CD4-positive, CD25-positive, alpha-beta regulatory T cell (primary cell): ENCODE data around the gene NINL. TPM values are rescaled to one million over a fixed set of nuclear protein-coding genes. Genes with fewer than 3 reads are reported as not detected.
A peak's percentile ranks its signal among the peaks of the same experiment; 100 is the strongest.
"Not testable (repeated sequence)": the region's sequence is repeated elsewhere in the genome, so short reads cannot be mapped to it uniquely, and the experiment has no call there.

Experiments
- ATAC-seq, 2 donors: fragments of 150-1000 bp; cut with Tn5 transposase; one replicate each; pipeline ENCODE4 v1.10.0; 2021; ENCODE audit warnings: low read depth in 2 of 2, moderate number of reproducible peaks in 2 of 2, moderate library complexity in 1 of 2
- DNase-seq, 3 donors: peaks; one replicate each; pipeline versions ENCODE4 v3.0.0 to v3.0.0-alpha.2; 2012 to 2022; ENCODE audit warnings: mixed read lengths in 1 of 3
- H3K27ac ChIP-seq: one replicate; pipeline ENCODE4 v1.7.0; 2013; ENCODE audit warnings: mild to moderate bottlenecking, low read length; ENCODE audit not compliant: insufficient read depth, poor library complexity, severe bottlenecking
- H3K27me3 ChIP-seq: one replicate; pipeline ENCODE4 v1.7.0; 2013; ENCODE audit warnings: low read length; ENCODE audit not compliant: control insufficient read depth, insufficient read depth
- H3K36me3 ChIP-seq: one replicate; pipeline ENCODE4 v1.7.0; 2013; ENCODE audit warnings: mild to moderate bottlenecking, low read length, moderate library complexity; ENCODE audit not compliant: control insufficient read depth, insufficient read depth
- H3K4me1 ChIP-seq: 2 replicates; pipeline ENCODE4 v1.7.0; 2013; ENCODE audit warnings: mild to moderate bottlenecking, low read length; ENCODE audit not compliant: insufficient read depth, control insufficient read depth, poor library complexity, severe bottlenecking
- H3K4me3 ChIP-seq: one replicate; pipeline ENCODE4 v1.7.0; 2013; ENCODE audit warnings: low read depth, mild to moderate bottlenecking, low read length, moderate library complexity
- H3K9me3 ChIP-seq, 2 experiments: 1 replicate in 1 of 2; 2 replicates in 1 of 2; pipeline ENCODE4 v1.7.0; 2013; ENCODE audit warnings: low read length in 2 of 2, mild to moderate bottlenecking in 1 of 2, moderate library complexity in 1 of 2; ENCODE audit not compliant: control insufficient read depth in 2 of 2
- H3K27ac Mint-ChIP-seq, 3 donors: one replicate each; pipeline ENCODE4 v1.8.0; 2020 to 2022; ENCODE audit warnings: mild to moderate bottlenecking in 3 of 3, mixed read lengths in 3 of 3, moderate library complexity in 2 of 3
- H3K27me3 Mint-ChIP-seq: one replicate; pipeline ENCODE4 v1.8.0; 2022; ENCODE audit warnings: mild to moderate bottlenecking, mixed read lengths
- H3K36me3 Mint-ChIP-seq: one replicate; pipeline ENCODE4 v1.8.0; 2020; ENCODE audit warnings: mixed read lengths
- H3K4me1 Mint-ChIP-seq, 4 donors: one replicate each; pipeline ENCODE4 v1.8.0; 2020 to 2022; ENCODE audit warnings: mixed read lengths in 4 of 4, mild to moderate bottlenecking in 1 of 4
- H3K4me3 Mint-ChIP-seq, 4 donors: one replicate each; pipeline ENCODE4 v1.8.0; 2020 to 2022; ENCODE audit warnings: mild to moderate bottlenecking in 4 of 4, mixed read lengths in 4 of 4, moderate library complexity in 3 of 4
- H3K9me3 Mint-ChIP-seq, 7 donors: one replicate each; pipeline ENCODE4 v1.8.0; 2020 to 2022; ENCODE audit warnings: mixed read lengths in 7 of 7, mild to moderate bottlenecking in 3 of 7, moderate library complexity in 2 of 7
- polyA plus RNA-seq, 4 donors: library from polyadenylated mRNA; unstranded; fragments of 300-500 nt; fragmentation: Illumina TruSeq; gene quantifications; one replicate each; pipeline ENCODE4 v1.2.3, GENCODE V29; 2021
- total RNA-seq: library from RNA; stranded (reverse); gene quantifications from one replicate; pipeline ENCODE4 v1.2.3, GENCODE V29; 2022

Gene NINL
- total RNA-seq (0.39 TPM), polyA plus RNA-seq (under 1 TPM in 1 of 4 donors, not detected in 3; 0.42 TPM)

DNA sequence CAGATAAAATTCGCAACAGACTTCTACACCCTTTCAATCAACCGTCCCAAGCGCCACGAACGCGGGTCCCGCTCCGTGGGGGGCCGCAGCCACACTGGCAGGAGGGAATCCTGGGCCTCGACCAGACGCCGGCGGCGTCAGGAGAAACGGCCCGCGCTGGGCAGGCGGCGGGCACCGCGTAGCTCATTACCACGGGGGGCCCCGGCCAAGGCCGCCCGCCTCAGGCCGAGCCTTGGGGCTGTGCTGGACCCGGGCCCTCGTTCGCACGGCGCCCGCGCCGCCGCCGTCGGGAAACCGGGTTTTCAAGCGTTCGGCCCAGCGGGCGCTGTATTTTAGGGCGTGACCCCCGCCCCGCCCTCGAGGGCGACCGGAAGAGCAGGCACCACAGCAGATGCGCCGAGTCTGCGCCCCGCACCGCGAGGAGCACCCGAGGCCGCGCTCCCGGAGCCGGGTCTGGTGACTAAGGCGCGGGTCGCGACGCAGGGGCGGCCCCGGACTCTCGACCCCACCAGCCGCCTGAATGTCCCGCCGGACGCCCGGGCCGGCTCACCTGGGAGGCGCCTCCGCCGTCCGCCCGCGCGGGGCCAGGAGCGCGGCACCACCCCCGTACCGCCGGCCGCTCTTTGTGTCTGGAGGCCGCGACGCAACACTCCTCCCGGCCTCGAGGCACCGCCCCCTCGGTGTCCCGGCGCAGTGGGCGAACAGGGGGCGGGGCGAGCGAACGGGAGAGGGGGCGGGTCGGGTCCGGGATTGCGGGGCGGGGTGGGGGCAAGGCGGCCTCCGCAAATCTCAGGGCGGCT lies at the start of gene NINL:
Gene NINL, minus strand, starts transcription at position 627 of the 800 bp plus-strand sequence. CDS start 58,944 bp downstream, outside the sequence.
- Mint-ChIP-seq H3K27me3 (peaks cover 25% of the 10 kb centered on the region), H3K4me1 (peaks cover 0 to 10% (median 3%) of the 10 kb centered on the region in 4 donors), H3K9me3 (no peaks in the 10 kb centered on the region), H3K4me3 (peak within 1 kb of the TSS; percentile 42 to 88 (median 78)), H3K27ac (peak within 1 kb of the TSS; percentile 24 to 69 (median 43)), H3K36me3 (no peaks in the 10 kb centered on the region)
- peak; percentile 59 to 75 for ATAC-seq
- Histone ChIP-seq H3K27ac (no peak within 1 kb of the TSS), H3K27me3 (no peaks in the 10 kb centered on the region), H3K4me1 (peaks cover 14% of the 10 kb centered on the region), H3K4me3 (peak within 1 kb of the TSS; percentile 37), H3K9me3 (no peaks in the 10 kb centered on the region), H3K36me3 (no peaks in the 10 kb centered on the region)
- DNase-seq: peak; percentile 9 to 73 (median 32)

DNA sequence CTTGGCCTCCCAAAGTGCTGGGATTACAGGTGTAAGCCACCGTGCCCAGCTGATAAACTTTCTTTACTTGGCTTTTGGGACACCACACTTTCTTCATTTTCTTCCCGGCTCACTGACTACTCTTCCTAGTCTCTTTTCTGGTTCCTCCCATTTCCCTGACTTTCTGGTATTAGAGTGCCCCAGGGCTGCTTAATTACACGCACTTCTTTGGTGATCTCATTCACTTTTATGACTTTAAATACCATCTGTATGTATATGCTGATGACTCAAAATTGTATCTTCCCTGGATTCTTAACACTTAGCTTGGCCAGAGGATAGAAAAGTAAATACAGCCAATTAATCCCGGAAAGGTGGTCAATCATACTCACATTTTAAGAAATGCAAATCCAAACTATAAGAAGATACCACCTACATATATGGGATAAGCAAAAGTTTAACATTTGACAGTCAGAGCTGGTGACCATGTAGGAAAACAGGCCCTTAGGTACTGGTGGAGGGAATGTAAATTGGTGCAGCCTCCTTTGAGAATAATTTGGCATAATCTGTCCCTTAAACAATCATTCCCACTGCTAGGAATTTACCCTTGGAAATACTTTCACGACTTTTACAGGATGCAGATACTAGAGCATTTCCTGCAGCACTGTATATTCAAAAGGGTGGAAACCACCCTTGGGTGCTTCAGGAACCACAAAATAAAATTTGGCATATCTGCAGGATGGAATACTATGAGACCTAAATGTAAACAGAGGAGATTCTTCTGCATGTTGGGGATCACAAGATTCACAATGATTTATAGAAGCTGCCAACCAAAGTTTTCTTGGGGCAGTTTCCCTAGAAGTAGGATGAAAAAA lies 47.8 kb upstream of the NINL start:
- Mint-ChIP-seq H3K36me3 (peaks cover 21% of the 10 kb centered on the region), H3K27me3 (no peaks in the 10 kb centered on the region), H3K4me1 (peaks cover 0 to 4% (median 2%) of the 10 kb centered on the region in 4 donors), H3K4me3 (no peak overlapping the region), H3K27ac (no peak overlapping the region), H3K9me3 (peaks cover 0 to 13% (median 4%) of the 10 kb centered on the region in 7 donors)
- H3K4me3 ChIP-seq: no peak overlapping the region
- H3K27me3 ChIP-seq: no peaks in the 10 kb centered on the region
- H3K27ac ChIP-seq: no peak overlapping the region
- ATAC-seq (no peak), DNase-seq (no peak)
- H3K4me1 ChIP-seq: no peaks in the 10 kb centered on the region
- peaks cover 4% of the 10 kb centered on the region for H3K36me3 ChIP-seq
- peaks cover 5 to 15% of the 10 kb centered on the region in 2 experiments for H3K9me3 ChIP-seq

DNA sequence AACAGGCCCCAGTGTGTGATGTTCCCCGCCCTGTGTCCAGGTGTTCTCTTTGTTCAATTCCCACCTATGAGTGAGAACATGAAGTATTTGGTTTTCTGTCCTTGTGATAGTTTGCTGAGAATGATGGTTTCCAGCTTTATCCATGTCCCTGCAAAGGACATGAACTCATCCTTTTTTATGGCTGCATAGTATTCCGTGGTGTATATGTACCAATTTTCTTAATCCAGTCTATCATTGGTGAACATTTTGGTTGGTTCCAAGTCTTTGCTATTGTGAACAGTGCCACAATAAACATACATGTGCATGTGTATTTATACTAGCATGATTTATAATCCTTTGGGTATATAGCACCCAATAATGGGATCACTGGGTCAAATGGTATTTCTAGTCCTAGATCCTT lies 45.3 kb upstream of the NINL start:
- H3K27ac Mint-ChIP-seq, H3K9me3 ChIP-seq, H3K36me3 ChIP-seq, H3K9me3 Mint-ChIP-seq, H3K4me3 ChIP-seq, H3K4me1 ChIP-seq, H3K4me3 Mint-ChIP-seq, H3K27ac ChIP-seq, ATAC-seq, H3K27me3 Mint-ChIP-seq, DNase-seq, H3K27me3 ChIP-seq: not testable (repeated sequence)
- peaks cover 0 to 10% (median 2%) of the 10 kb centered on the region in 4 donors for H3K4me1 Mint-ChIP-seq
- peaks cover 15% of the 10 kb centered on the region for H3K36me3 Mint-ChIP-seq

- H3K36me3 Mint-ChIP-seq: peaks cover 9% of the 10 kb centered on the region
- Histone ChIP-seq H3K4me1 (no peaks in the 10 kb centered on the region), H3K9me3 (no peaks in the 10 kb centered on the region), H3K27ac (no peak overlapping the region), H3K4me3 (no peak overlapping the region), H3K27me3 (no peaks in the 10 kb centered on the region), H3K36me3 (no peaks in the 10 kb centered on the region)
- H3K4me1 Mint-ChIP-seq: peaks cover 0 to 10% (median 2%) of the 10 kb centered on the region in 4 donors
- ATAC-seq (no peak), DNase-seq (no peak)
- H3K9me3 Mint-ChIP-seq: peaks cover 0 to 4% (median 3%) of the 10 kb centered on the region in 7 donors
- no peak overlapping the region for H3K27ac Mint-ChIP-seq
- H3K4me3 Mint-ChIP-seq: no peak overlapping the region
- no peaks in the 10 kb centered on the region for H3K27me3 Mint-ChIP-seq
Observed at GRCh38 chr20:25629816-25630499, 44.6 kb upstream of the NINL start.

DNA sequence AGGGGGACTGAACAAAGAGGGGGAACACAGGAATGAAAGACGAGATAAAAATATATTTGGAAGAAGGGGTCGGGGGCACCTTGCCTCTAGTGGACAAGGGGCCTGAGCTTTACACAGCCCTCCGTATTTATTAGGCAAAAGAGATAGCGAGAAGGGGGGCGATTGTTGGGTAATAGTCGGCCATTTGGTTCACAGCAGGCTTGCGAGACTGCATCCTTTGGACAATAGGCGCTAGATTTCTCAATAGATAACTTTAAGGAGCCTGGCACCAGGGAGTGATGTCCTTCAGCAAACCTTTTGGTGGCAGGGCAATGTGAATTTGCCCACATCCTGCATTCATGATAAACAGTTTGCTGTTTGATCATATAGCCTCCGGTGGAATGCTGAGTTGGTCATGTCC lies 41.4 kb upstream of the NINL start:
- no peaks in the 10 kb centered on the region for H3K9me3 ChIP-seq

DNA sequence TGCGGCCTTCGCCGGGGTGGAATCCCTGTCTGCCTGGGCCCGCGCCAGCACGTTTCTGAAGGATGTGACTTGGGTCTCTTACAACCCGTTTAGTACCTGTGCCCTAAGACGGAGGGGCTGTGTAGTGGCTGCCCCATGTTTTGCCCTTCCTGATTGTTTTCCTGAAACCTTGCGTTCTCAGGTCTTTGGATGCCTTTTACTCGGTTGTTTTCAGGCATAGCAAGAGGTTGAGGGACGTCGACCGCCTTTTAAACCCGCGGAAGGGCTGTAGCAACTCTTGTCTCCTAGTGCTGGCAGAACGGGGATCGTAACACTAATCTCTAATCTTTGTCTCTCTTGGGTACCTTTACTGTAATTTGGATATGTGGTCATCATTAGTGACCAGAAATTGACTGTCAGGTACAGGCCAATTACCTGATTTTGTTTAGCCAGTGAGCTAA lies 39.2 kb upstream of the NINL start:
- Histone ChIP-seq H3K4me3 (peak overlapping the region; percentile 53), H3K4me1 (peaks cover 15% of the 10 kb centered on the region), H3K36me3 (no peaks in the 10 kb centered on the region), H3K27ac (peak overlapping the region; percentile 66), H3K27me3 (no peaks in the 10 kb centered on the region), H3K9me3 (no peaks in the 10 kb centered on the region)
- peaks cover 0 to 4% (median 0%) of the 10 kb centered on the region in 7 donors for H3K9me3 Mint-ChIP-seq
- DNase-seq: no peak
- H3K36me3 Mint-ChIP-seq: peaks cover 6% of the 10 kb centered on the region
- peaks cover 11 to 31% (median 17%) of the 10 kb centered on the region in 4 donors for H3K4me1 Mint-ChIP-seq
- H3K4me3 Mint-ChIP-seq: peak overlapping the region; percentile 96 to 97 (median 96)
- ATAC-seq: peak; percentile 10 to 16
- H3K27ac Mint-ChIP-seq: peak overlapping the region; percentile 90 to 93 (median 91)
- H3K27me3 Mint-ChIP-seq: no peaks in the 10 kb centered on the region

More for the DNA sequence above, 41.4 kb upstream of the NINL start:
- peaks cover 6% of the 10 kb centered on the region for H3K36me3 Mint-ChIP-seq
- no peak for ATAC-seq
- H3K9me3 Mint-ChIP-seq: peaks cover 0 to 4% (median 3%) of the 10 kb centered on the region in 7 donors
- H3K4me1 ChIP-seq: peaks cover 15% of the 10 kb centered on the region
- H3K4me3 ChIP-seq: no peak overlapping the region
- H3K4me1 Mint-ChIP-seq: peaks cover 5 to 30% (median 18%) of the 10 kb centered on the region in 4 donors
- no peaks in the 10 kb centered on the region for H3K27me3 Mint-ChIP-seq
- H3K27ac ChIP-seq: no peak overlapping the region
- no peaks in the 10 kb centered on the region for H3K27me3 ChIP-seq
- H3K36me3 ChIP-seq: no peaks in the 10 kb centered on the region
- peak overlapping the region in 1 of 3 donors; percentile 18 for H3K27ac Mint-ChIP-seq
- DNase-seq: no peak
- no peak overlapping the region for H3K4me3 Mint-ChIP-seq
